T-helper 2 cell treated with Interferon-gamma antibody and Interleukin-4, amounts not matched to agents 5 μg/mL and 100 μg/mL, for 36 hours (primary cell): ENCODE results near the gene TMX1.

Experiments
- DNase-seq: peaks from one replicate; pipeline ENCODE4 v3.0.0; 2021; ENCODE audit warnings: low spot score
- H3K27ac Mint-ChIP-seq: one replicate; pipeline ENCODE4 v1.8.0; 2021; ENCODE audit warnings: mild to moderate bottlenecking, mixed read lengths
- H3K27me3 Mint-ChIP-seq: one replicate; pipeline ENCODE4 v1.8.0; 2021; ENCODE audit warnings: low read depth, mixed read lengths
- H3K36me3 Mint-ChIP-seq: one replicate; pipeline ENCODE4 v1.8.0; 2021; ENCODE audit warnings: low read depth, mixed read lengths
- H3K4me1 Mint-ChIP-seq: one replicate; pipeline ENCODE4 v1.8.0; 2021; ENCODE audit warnings: low read depth, mixed read lengths
- H3K4me3 Mint-ChIP-seq: one replicate; pipeline ENCODE4 v1.8.0; 2022; ENCODE audit warnings: mild to moderate bottlenecking, moderate library complexity, mixed read lengths
- H3K9me3 Mint-ChIP-seq: one replicate; pipeline ENCODE4 v1.8.0; 2021; ENCODE audit warnings: mixed read lengths

The TMX1 gene

DNA sequence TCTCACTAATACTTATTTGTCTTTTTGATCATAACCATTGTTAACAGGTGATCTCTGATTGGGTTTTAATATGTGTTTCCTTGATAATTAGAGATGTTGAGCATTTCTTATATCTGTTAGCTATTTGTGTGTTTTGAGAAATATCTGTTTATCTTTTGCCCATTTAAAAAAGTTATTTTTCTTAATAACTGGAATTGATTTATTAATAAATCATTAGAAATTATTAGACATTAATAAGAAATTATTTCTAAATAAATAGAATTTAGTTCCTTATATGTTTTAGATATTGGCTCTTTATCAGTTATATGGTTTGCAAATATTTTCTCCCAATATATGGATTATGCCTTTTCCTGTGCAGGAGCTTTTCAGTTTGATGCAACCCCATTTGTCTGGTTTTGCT, 18.7 kb downstream of the TMX1 start:
- peaks cover 7% of the 10 kb centered on the region for H3K9me3 Mint-ChIP-seq
- no peak overlapping the region for H3K27ac Mint-ChIP-seq
- peaks cover 8% of the 10 kb centered on the region for H3K4me1 Mint-ChIP-seq
- H3K36me3 Mint-ChIP-seq = peaks cover 42% of the 10 kb centered on the region
- H3K4me3 Mint-ChIP-seq = no peak overlapping the region
- no peak for DNase-seq
- H3K27me3 Mint-ChIP-seq = no peaks in the 10 kb centered on the region

DNA sequence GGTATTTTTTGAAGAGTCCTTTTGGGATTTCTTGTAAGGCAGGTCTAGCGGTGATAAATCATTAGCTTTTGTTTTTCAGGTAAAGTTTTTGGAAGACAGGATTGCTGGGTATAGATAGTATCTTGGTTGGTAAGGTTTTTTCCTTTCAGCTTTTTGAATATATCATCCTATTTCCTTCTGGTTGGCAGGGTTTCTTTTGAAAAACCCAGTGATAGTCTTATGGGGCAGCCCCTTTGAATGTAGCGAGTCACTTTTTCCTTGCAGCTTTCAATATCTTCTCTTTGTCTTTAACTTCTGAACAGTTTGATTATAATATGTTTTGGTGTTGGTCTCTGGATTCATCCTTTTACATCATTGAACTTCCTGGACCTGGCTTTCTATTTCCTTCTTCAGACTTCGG, 20.2 kb downstream of the TMX1 start:
- peaks cover 7% of the 10 kb centered on the region for H3K9me3 Mint-ChIP-seq
- peaks cover 35% of the 10 kb centered on the region for H3K36me3 Mint-ChIP-seq
- no peak for DNase-seq
- peaks cover 8% of the 10 kb centered on the region for H3K4me1 Mint-ChIP-seq
- no peak overlapping the region for H3K27ac Mint-ChIP-seq
- no peaks in the 10 kb centered on the region for H3K27me3 Mint-ChIP-seq
- H3K4me3 Mint-ChIP-seq = no peak overlapping the region

DNA sequence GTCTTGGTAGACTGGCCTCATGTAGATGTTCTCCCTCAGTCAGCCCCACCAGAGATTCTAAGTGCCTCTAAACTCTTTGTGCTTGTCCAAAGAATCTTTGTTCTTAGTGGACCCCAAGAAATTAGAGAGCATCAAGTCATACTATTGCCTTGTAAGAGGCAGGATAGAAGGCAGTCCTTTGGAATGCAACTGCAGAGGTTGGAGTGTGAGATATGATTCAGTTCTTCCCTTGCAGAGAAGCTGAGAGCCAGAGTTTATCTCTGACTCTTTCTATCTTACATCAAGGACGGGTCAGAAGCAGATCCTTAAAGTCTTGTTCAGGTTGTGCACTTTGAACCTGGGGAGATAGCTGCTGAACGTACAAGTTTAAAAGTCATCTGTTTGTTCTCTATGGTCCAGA, 21.1 kb downstream of the TMX1 start:
- H3K27me3 Mint-ChIP-seq = no peaks in the 10 kb centered on the region

DNA sequence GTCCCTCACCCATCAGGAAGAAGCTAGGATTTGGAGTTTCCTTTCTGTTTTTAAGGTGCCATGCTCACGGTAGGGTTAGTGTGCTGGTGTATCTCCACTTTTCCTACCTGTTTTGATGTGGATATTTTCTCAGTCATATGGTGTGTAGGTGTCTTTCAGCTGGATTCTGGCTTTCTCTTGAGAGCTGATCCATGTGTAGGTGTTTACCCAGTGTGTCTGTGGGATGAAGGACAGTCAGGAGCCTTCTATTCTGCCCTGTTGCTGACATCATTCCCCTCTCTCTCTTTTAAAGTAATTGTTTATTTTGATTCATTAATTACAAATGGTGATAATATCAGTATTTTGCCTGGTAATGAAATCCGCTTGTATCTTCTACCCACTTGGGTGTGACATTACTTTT, 22.8 kb downstream of the TMX1 start:
- Mint-ChIP-seq H3K4me1 (peaks cover 12% of the 10 kb centered on the region), H3K9me3 (peaks cover 7% of the 10 kb centered on the region), H3K27ac (no peak overlapping the region), H3K27me3 (no peaks in the 10 kb centered on the region), H3K4me3 (no peak overlapping the region), H3K36me3 (peaks cover 29% of the 10 kb centered on the region)
- DNase-seq = no peak

More for the DNA sequence above, 21.1 kb downstream of the TMX1 start:
- Mint-ChIP-seq H3K27ac (no peak overlapping the region), H3K36me3 (peaks cover 33% of the 10 kb centered on the region), H3K9me3 (peaks cover 7% of the 10 kb centered on the region), H3K4me1 (peaks cover 9% of the 10 kb centered on the region), H3K4me3 (no peak overlapping the region)
- DNase-seq = no peak

DNA sequence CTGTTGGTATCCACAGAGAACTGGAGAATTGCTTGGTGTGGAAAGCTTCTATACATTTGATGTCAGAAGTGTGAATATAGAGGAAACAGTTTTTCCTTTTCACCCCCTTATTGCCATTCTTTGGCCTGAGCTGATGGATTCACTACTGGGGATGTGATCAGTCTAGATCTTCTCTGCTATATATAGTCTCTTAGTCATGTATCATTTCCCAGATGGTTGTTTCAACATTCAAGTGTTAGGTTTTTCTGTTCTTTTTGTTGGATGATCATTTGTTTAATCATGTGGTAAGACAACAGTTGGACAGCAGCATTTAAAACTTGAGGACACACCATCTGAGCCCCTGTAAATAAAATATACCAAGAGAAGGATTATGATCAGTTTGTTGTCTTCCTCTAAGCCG, 29.6 kb downstream of the TMX1 start:
- H3K36me3 Mint-ChIP-seq = peaks cover 8% of the 10 kb centered on the region
- no peaks in the 10 kb centered on the region for H3K27me3 Mint-ChIP-seq
- no peak for DNase-seq
- no peak overlapping the region for H3K4me3 Mint-ChIP-seq
- no peak overlapping the region for H3K27ac Mint-ChIP-seq
- peaks cover 4% of the 10 kb centered on the region for H3K4me1 Mint-ChIP-seq
- H3K9me3 Mint-ChIP-seq = no peaks in the 10 kb centered on the region

DNA sequence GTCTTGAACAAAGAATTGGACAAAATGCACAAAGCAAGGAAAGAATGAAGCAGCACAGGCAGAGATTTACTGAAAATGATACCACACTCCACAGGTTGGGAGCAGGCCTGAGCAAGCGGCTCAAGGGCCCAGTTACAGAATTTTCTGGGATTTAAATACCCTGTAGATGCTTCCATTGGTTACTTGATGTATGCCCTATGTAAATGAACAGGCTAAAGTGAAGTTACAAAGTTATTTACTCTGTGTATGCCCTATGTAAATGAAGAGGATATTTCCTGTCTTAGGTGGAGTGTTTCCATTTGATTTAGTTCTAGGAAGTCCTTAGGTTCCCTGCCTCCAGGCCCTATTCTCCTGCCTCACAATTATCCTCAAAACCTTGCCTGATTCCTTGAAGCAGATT, 36.6 kb downstream of the TMX1 start:
- Mint-ChIP-seq H3K4me1 (no peaks in the 10 kb centered on the region), H3K27ac (no peak overlapping the region), H3K36me3 (no peaks in the 10 kb centered on the region), H3K27me3 (no peaks in the 10 kb centered on the region), H3K9me3 (no peaks in the 10 kb centered on the region), H3K4me3 (no peak overlapping the region)
- no peak for DNase-seq

DNA sequence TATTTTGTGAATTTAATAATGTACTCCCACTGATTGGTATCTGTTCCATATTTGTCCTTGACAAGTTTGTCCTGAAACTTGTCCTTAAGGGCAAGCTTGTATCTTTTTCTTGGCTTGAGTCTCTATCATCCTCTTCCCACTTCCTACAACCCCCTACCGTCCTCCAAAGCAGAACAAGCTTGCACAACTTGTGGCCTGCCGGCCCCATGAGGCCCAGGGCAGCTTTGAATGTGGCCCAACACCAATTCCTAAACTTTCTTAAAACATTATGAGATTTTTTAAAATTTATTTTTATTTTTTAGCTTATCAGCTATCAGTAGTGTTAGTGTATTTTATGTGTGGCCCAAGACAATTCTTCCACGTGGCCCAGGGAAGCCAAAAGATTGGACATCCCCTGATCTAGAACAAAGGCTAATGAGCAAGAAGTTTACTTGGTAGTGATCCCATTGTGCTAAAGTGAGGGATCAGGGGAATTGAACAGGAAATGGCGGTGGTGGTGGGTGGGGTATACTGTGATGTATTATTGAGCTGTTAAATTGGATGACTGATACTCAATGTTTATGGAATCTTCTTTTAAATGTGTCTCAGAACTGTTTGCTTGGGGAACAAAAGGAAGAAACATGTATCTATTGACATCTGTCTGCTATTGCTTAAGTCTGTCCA, 37.8 kb downstream of the TMX1 start:
- Mint-ChIP-seq H3K27me3 (no peaks in the 10 kb centered on the region), H3K4me3 (no peak overlapping the region), H3K4me1 (no peaks in the 10 kb centered on the region), H3K9me3 (no peaks in the 10 kb centered on the region), H3K36me3 (no peaks in the 10 kb centered on the region), H3K27ac (no peak overlapping the region)
- DNase-seq = no peak

DNA sequence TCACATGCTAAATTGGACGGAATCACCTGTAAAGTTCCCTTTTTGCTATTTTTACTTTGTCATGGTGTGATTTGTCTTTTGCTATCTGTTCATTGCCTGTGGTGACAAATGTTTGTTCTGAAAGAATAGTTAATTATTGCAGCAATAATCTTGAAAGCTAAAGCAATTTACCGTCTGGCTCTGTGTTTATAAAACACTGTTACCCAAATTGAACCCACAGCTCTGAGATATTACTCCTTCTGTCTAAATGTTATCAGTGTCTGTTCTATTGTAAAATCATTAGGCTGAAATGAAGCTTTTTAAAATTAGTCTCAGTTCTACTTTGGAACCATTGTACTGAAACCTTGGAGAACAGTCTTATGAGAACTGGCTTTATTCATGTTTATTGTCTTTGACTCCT, 42.5 kb downstream of the TMX1 start:
- H3K4me3 Mint-ChIP-seq = no peak overlapping the region
- no peak overlapping the region for H3K27ac Mint-ChIP-seq
- no peak for DNase-seq
- H3K36me3 Mint-ChIP-seq = no peaks in the 10 kb centered on the region
- no peaks in the 10 kb centered on the region for H3K27me3 Mint-ChIP-seq
- H3K9me3 Mint-ChIP-seq = no peaks in the 10 kb centered on the region
- H3K4me1 Mint-ChIP-seq = peaks cover 4% of the 10 kb centered on the region

DNA sequence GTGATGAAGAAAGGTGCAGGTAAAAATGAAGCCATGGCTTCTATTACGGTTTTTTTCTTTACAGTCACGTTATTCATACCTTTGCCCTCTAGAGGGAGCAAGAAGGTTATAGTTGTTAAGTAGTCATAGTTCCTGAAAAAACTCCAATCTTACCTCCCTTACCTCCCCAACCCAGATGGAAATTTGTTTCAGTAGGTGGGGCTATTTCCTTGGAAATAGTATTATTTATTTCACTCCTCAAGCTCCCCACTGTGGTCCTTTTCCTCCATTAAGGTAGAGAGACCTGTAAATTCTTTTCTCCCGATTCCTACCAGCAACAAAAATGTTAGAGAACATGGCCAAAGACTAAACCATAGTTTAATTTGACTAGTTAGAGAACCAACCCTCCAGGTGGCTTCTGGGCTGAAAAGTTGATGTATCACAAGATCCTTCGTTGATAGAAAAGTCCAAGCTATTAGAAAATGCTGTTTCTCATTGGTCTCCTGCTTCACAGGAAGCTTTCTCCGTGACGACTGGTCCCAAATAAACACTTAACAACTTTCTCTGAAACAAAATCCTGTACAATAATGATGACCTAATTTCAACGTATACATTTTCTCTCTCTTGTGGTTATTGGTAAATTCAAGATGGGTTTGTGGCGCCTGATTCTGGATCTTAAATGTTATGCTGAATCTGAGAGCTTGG, 43.5 kb downstream of the TMX1 start:
- Mint-ChIP-seq H3K9me3 (no peaks in the 10 kb centered on the region), H3K4me3 (no peak overlapping the region), H3K27me3 (no peaks in the 10 kb centered on the region), H3K4me1 (peaks cover 4% of the 10 kb centered on the region), H3K27ac (no peak overlapping the region), H3K36me3 (no peaks in the 10 kb centered on the region)
- no peak for DNase-seq

DNA sequence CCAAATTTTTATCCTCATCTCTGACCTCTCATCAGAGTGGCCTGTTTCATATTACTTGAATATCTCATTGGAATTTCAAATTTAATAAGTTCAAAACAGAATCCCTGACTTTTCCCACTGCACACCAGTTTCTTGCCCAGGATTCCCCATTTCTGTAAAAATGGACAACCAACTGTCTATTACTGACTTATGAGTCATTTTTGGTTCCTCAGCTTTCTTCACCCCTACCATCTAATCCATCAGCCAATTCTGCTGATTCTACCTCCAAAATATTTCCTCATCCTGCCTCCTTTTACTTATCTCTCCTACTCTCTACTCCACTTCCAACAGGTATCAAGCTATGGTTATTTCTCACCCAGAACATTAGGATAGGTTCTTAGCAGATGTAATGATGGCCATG, 44.2 kb downstream of the TMX1 start:
- Mint-ChIP-seq H3K9me3 (no peaks in the 10 kb centered on the region), H3K27ac (no peak overlapping the region), H3K4me1 (peaks cover 4% of the 10 kb centered on the region), H3K36me3 (no peaks in the 10 kb centered on the region), H3K4me3 (no peak overlapping the region), H3K27me3 (no peaks in the 10 kb centered on the region)
- DNase-seq = no peak

DNA sequence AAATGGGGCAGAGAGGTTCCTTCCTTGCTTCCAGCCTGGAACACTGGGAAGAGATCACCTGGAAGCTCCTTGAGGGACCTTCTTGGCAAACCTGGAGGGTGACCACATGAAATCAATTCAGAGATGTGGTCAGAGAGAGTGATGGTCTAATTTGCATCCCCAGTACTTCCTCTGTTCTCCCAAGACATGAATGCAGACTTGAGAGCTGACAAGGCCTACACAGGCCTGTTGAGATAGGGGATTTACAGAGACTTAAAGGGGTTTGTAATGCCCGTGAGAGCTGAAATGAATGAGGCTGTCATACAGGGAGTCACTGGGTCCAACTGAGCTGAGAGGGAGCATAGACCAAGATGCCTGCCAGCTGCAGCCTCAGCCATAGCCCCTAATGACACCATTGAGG, 45.1 kb downstream of the TMX1 start:
- H3K4me1 Mint-ChIP-seq = peaks cover 4% of the 10 kb centered on the region
- no peak for DNase-seq
- no peak overlapping the region for H3K4me3 Mint-ChIP-seq
- H3K27ac Mint-ChIP-seq = no peak overlapping the region
- H3K9me3 Mint-ChIP-seq = no peaks in the 10 kb centered on the region
- H3K27me3 Mint-ChIP-seq = no peaks in the 10 kb centered on the region
- no peaks in the 10 kb centered on the region for H3K36me3 Mint-ChIP-seq

DNA sequence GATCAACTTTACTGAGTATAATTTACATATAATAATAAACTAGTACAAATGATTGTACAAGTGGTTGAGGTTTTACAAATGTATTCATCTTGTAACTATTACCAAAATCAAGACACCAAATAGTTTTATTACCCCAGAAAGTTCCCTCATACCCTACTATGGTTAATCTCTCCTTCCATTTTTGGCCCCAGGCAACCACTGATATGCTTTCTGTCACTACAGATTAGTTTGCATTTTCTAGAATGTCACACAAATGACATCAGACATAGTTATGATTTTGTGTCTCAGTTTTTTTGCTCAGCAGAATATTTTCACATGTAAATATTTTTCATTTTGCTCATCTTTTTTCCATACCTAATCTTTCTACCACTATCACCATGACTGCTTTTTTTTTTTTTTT, 49.1 kb downstream of the TMX1 start:
- Mint-ChIP-seq H3K4me3 (no peak overlapping the region), H3K36me3 (no peaks in the 10 kb centered on the region), H3K27ac (no peak overlapping the region), H3K9me3 (no peaks in the 10 kb centered on the region), H3K27me3 (no peaks in the 10 kb centered on the region), H3K4me1 (no peaks in the 10 kb centered on the region)
- DNase-seq = no peak

DNA sequence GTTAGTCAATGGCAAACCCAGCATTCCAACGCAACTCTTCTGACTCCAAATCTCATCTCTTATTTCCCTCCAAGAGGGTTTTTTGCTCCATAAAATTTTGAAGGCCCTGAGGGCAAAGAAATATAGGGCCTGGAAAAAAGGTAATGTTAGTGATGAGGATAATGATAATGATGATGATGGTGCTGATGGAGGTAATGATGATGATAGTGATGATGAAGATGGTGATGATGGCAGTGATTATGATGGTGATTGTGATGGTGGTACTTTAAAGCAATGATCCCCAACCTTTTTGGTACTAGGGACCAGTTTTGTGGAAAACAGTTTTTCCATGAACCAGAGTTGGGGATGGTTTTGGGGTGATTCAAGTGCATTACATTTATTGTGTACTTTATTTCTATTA, 50.1 kb downstream of the TMX1 start:
- no peak overlapping the region for H3K4me3 Mint-ChIP-seq
- H3K4me1 Mint-ChIP-seq = no peaks in the 10 kb centered on the region
- no peaks in the 10 kb centered on the region for H3K27me3 Mint-ChIP-seq

DNA sequence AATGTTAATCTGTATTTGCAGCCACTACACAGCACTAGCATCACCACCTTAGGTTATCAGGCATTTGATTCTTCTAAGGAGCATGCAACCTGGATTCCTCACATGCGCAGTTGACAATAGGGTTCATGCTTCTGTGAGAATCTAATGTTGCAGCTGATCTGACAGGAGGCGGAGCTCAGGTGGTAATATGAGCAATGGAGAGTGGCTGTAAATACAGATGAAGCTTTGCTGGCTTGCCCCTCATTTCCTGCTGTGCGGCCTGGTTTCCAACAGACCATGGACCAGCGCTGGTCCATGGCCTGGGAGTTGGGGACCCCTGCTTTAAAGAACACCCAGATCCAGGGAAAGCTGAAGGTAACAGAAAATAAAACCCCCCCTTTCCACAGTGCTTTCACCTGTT, 51.0 kb downstream of the TMX1 start:
- Mint-ChIP-seq H3K27ac (no peak overlapping the region), H3K36me3 (no peaks in the 10 kb centered on the region), H3K9me3 (no peaks in the 10 kb centered on the region), H3K27me3 (no peaks in the 10 kb centered on the region), H3K4me1 (no peaks in the 10 kb centered on the region), H3K4me3 (no peak overlapping the region)
- DNase-seq = no peak

More for the DNA sequence above, 50.1 kb downstream of the TMX1 start:
- no peak for DNase-seq
- H3K27ac Mint-ChIP-seq = no peak overlapping the region
- H3K9me3 Mint-ChIP-seq = no peaks in the 10 kb centered on the region
- H3K36me3 Mint-ChIP-seq = no peaks in the 10 kb centered on the region
